H9 (cell line): ENCODE data around the gene COL5A3. TPM values are rescaled to one million over a fixed set of nuclear protein-coding genes. Genes with fewer than 3 reads are reported as not detected.

Experiments used
- DNase-seq: peaks from one replicate; pipeline ENCODE4 v3.0.0-alpha.2; 2017
- H2AFZ ChIP-seq: one replicate; pipeline ENCODE4 v1.6.1; 2013; ENCODE audit warnings: mild to moderate bottlenecking, low read length, control low read depth, moderate library complexity
- H2AK5ac ChIP-seq: 2 replicates; pipeline ENCODE4 v1.6.1; 2013; ENCODE audit warnings: low read length, control low read depth, mixed read lengths; ENCODE audit not compliant: insufficient read length
- H2BK120ac ChIP-seq: one replicate; pipeline ENCODE4 v1.6.1; 2013; ENCODE audit warnings: low read depth, mild to moderate bottlenecking, low read length, control low read depth, inconsistent platforms; ENCODE audit not compliant: poor library complexity, severe bottlenecking
- H2BK12ac ChIP-seq: 2 replicates; pipeline ENCODE4 v1.6.1; 2013; ENCODE audit warnings: low read length, control low read depth, mixed read lengths, low read depth; ENCODE audit not compliant: insufficient read length
- H2BK15ac ChIP-seq: 2 replicates; pipeline ENCODE4 v1.6.1; 2013; ENCODE audit warnings: low read depth, low read length, control low read depth
- H2BK20ac ChIP-seq: one replicate; pipeline ENCODE4 v1.6.1; 2013; ENCODE audit warnings: low read depth, mild to moderate bottlenecking, low read length, control low read depth, inconsistent platforms; ENCODE audit not compliant: poor library complexity, severe bottlenecking
- H2BK5ac ChIP-seq: 2 replicates; pipeline ENCODE4 v1.6.1; 2013; ENCODE audit warnings: low read length, control low read depth, mixed read lengths; ENCODE audit not compliant: insufficient read length
- H3K14ac ChIP-seq: 2 replicates; pipeline ENCODE4 v1.6.1; 2013; ENCODE audit warnings: low read length, control low read depth; ENCODE audit not compliant: insufficient read depth
- H3K18ac ChIP-seq: 2 replicates; pipeline ENCODE4 v1.6.1; 2013; ENCODE audit warnings: low read depth, mild to moderate bottlenecking, mixed read lengths, low read length, control low read depth; ENCODE audit not compliant: insufficient read length
- H3K23ac ChIP-seq: 2 replicates; pipeline ENCODE4 v1.6.1; 2013; ENCODE audit warnings: low read length, control low read depth, mixed read lengths, low read depth; ENCODE audit not compliant: insufficient read length
- H3K23me2 ChIP-seq: 2 replicates; pipeline ENCODE4 v1.6.1; 2013; ENCODE audit warnings: low read depth, mild to moderate bottlenecking, mixed read lengths, low read length, control low read depth; ENCODE audit not compliant: insufficient read length, poor library complexity, severe bottlenecking
- H3K27ac ChIP-seq: 2 replicates; pipeline ENCODE4 v1.5.1; 2013; ENCODE audit warnings: low read length, control low read depth, mixed read lengths, low read depth; ENCODE audit not compliant: insufficient read length
- H3K27me3 ChIP-seq: 2 replicates; pipeline ENCODE4 v1.6.1; 2013; ENCODE audit warnings: low read length, control low read depth, inconsistent platforms; ENCODE audit not compliant: insufficient read depth
- H3K4ac ChIP-seq: 2 replicates; pipeline ENCODE4 v1.6.1; 2013; ENCODE audit warnings: low read depth, mild to moderate bottlenecking, control low read depth, inconsistent platforms, low read length, moderate library complexity
- H3K4me1 ChIP-seq: 2 replicates; pipeline ENCODE4 v1.6.1; 2013; ENCODE audit warnings: low read length, control low read depth, inconsistent platforms; ENCODE audit not compliant: insufficient read depth
- H3K4me2 ChIP-seq: 2 replicates; pipeline ENCODE4 v1.6.1; 2013; ENCODE audit warnings: low read length, control low read depth, mixed read lengths; ENCODE audit not compliant: insufficient read length, insufficient read depth
- H3K56ac ChIP-seq: 2 replicates; pipeline ENCODE4 v1.6.1; 2013; ENCODE audit warnings: low read depth, mild to moderate bottlenecking, mixed read lengths, low read length, control low read depth; ENCODE audit not compliant: insufficient read length
- H3K79me1 ChIP-seq: 2 replicates; pipeline ENCODE4 v1.6.1; 2013; ENCODE audit warnings: low read depth, mild to moderate bottlenecking, moderate library complexity, low read length, control low read depth, inconsistent platforms; ENCODE audit not compliant: insufficient read depth, poor library complexity, severe bottlenecking
- H3K79me2 ChIP-seq: 2 replicates; pipeline ENCODE4 v1.6.1; 2013; ENCODE audit warnings: low read length, control low read depth, inconsistent platforms; ENCODE audit not compliant: insufficient read depth
- H3K9ac ChIP-seq: 2 replicates; pipeline ENCODE4 v1.6.1; 2013; ENCODE audit warnings: low read length, control low read depth, mixed read lengths; ENCODE audit not compliant: insufficient read length; ENCODE audit errors: extremely low read depth
- H3K9me3 ChIP-seq: one replicate; pipeline ENCODE4 v1.6.1; 2013; ENCODE audit warnings: low read depth, low read length, inconsistent platforms; ENCODE audit not compliant: control insufficient read depth
- H3T11ph ChIP-seq: one replicate; pipeline ENCODE4 v1.6.1; 2013; ENCODE audit warnings: mild to moderate bottlenecking, low read length, control low read depth, inconsistent platforms
- H4K20me1 ChIP-seq: one replicate; pipeline ENCODE4 v1.6.1; 2013; ENCODE audit not compliant: control insufficient read depth, insufficient read length, insufficient read depth
- H4K5ac ChIP-seq: 2 replicates; pipeline ENCODE4 v1.6.1; 2013; ENCODE audit warnings: low read depth, mild to moderate bottlenecking, mixed read lengths, low read length, control low read depth; ENCODE audit not compliant: insufficient read length
- H4K8ac ChIP-seq: replicated peaks from 2 replicates; pipeline ENCODE4 v1.6.1; 2013; ENCODE audit warnings: low read length, control low read depth, mixed read lengths, low read depth; ENCODE audit not compliant: insufficient read length
- H4K91ac ChIP-seq: 2 replicates; pipeline ENCODE4 v1.6.1; 2013; ENCODE audit warnings: low read depth, mild to moderate bottlenecking, moderate library complexity, mixed read lengths, low read length, control low read depth; ENCODE audit not compliant: insufficient read length
- H3K27ac Mint-ChIP-seq, 3 experiments: 2 replicates in 2 of 3; 3 replicates in 1 of 3; pipeline ENCODE4 v1.8.0; 2020 to 2021; ENCODE audit warnings: mixed read lengths in 3 of 3, mild to moderate bottlenecking in 1 of 3, moderate library complexity in 1 of 3
- H3K27me3 Mint-ChIP-seq: 2 replicates; pipeline ENCODE4 v1.8.0; 2021; ENCODE audit warnings: low read depth, mild to moderate bottlenecking, moderate library complexity, mixed read lengths
- H3K36me3 Mint-ChIP-seq, 3 experiments: 2 replicates in 2 of 3; 3 replicates in 1 of 3; pipeline ENCODE4 v1.8.0; 2020 to 2021; ENCODE audit warnings: low read depth in 3 of 3, mixed read lengths in 3 of 3; ENCODE audit not compliant: insufficient read depth in 1 of 3
- H3K4me1 Mint-ChIP-seq, 2 experiments: 2 replicates each; pipeline ENCODE4 v1.8.0; 2020; ENCODE audit warnings: mixed read lengths in 2 of 2
- H3K4me3 Mint-ChIP-seq, 2 experiments: 2 replicates in 1 of 2; 3 replicates in 1 of 2; pipeline ENCODE4 v1.8.0; 2020 to 2021; ENCODE audit warnings: mild to moderate bottlenecking in 2 of 2, mixed read lengths in 2 of 2, moderate library complexity in 1 of 2
- H3K9me3 Mint-ChIP-seq, 2 experiments: 2 replicates in 1 of 2; 3 replicates in 1 of 2; pipeline ENCODE4 v1.8.0; 2020; ENCODE audit warnings: mild to moderate bottlenecking in 2 of 2, mixed read lengths in 2 of 2, moderate library complexity in 1 of 2
- CTCF ChIP-seq: fragments of 200-600 bp; sonication (generic); conservative IDR thresholded peaks from 3 replicates; pipeline ENCODE4 v1.8.0; 2021; ENCODE audit warnings: antibody characterized with exemption, mild to moderate bottlenecking
- WGBS: extraction: QIAGEN DNeasy Blood & Tissue Kit; methylation state at CpG from one replicate; pipeline ENCODE4 v1.1.7; 2013; ENCODE audit warnings: missing lambda C conversion rate, low lambda C conversion rate, mixed read lengths; ENCODE audit not compliant: insufficient read length; ENCODE audit errors: extremely low coverage; 5-methylcytosine and 5-hydroxymethylcytosine counted together
- total RNA-seq: library from RNA; stranded (reverse); gene quantifications from 2 replicates; pipeline ENCODE4 v1.2.1, GENCODE V29; 2021

The COL5A3 gene
- total RNA-seq, 1 experiment from 2014 or later, result 0.72 TPM

DNA sequence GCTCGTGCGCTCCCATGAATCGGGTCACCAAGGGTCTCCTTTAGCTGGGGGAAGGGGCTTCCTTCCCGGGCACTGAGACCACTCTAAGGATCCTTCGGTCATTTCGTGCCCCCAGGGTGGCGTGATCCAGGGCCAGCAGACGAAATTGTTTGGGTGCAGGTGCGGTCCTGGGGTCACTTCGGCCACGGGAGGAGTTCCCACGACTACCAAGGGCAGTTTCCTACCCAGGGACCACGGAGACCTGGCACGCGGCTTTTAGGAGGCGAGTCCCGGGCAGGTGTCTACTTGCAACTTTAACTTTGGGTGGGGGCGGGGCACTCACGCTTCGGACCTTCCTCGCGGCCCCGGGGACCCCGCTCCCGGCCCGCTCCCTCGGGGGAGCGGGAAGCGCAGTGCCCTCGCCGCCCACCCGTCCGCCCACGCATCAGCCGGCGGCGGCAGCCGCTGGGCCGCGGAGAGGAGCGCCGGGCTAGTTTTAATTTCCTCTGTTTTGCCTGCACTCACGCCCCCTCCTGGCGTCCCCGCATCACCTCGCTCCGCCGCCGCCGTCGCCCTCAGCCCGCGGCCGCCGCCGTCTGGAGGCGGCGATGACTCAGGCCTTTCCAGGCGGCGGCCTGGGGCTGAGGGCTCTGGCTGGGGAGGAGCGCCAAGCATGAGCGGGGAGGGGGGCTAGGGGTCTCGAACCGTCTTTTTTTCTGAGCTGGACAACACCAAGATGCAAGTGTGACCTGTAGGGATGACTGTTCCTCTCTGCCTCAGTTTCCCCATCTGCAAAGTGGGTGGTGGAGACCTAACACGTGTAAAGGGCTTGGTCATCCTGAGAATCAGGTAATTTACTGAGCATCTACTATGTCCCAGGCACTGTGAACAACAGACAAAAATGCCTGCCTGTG lies 95.7 kb downstream of the COL5A3 start:
- peaks cover 2 to 4% (median 2%) of the 10 kb centered on the region in 3 experiments; a peak in 5 of 7 replicates for H3K36me3 Mint-ChIP-seq
- Histone ChIP-seq H2BK20ac (no peak overlapping the region), H4K91ac (no peak overlapping the region), H3K4ac (no peak overlapping the region; the same call in 1 of the 2 replicates), H3K23me2 (peaks cover 11% of the 10 kb centered on the region), H2BK5ac (no peak overlapping the region), H2BK15ac (no peak overlapping the region), H3K27me3 (no peaks in the 10 kb centered on the region), H2AFZ (no peak overlapping the region), H3K9me3 (no peaks in the 10 kb centered on the region), H3K18ac (peak overlapping the region; percentile 69), H3K23ac (no peak overlapping the region), H4K5ac (no peak overlapping the region), H2BK12ac (no peak overlapping the region), H3K79me2 (no peaks in the 10 kb centered on the region; the same call in 1 of the 2 replicates), H3K79me1 (no peaks in the 10 kb centered on the region), H3T11ph (no peak overlapping the region), H4K8ac (no peak overlapping the region), H3K4me2 (peak overlapping the region; percentile 92), H3K4me1 (no peaks in the 10 kb centered on the region; the same call in 1 of the 2 replicates), H3K27ac (no peak overlapping the region), H3K14ac (peak overlapping the region; percentile 72), H4K20me1 (peaks cover 2% of the 10 kb centered on the region), H2AK5ac (no peak overlapping the region), H2BK120ac (no peak overlapping the region), H3K9ac (peak overlapping the region; percentile 53), H3K56ac (no peak overlapping the region)
- peak; percentile 77 for TF ChIP-seq CTCF
- H3K4me1 Mint-ChIP-seq, result peaks cover 14 to 17% of the 10 kb centered on the region in 2 experiments
- peak overlapping the region in 2 of 3 experiments; percentile 42 to 58; a peak in 2 of 7 replicates for H3K27ac Mint-ChIP-seq
- H3K27me3 Mint-ChIP-seq, result no peaks in the 10 kb centered on the region; the same call in 1 of the 2 replicates
- peak overlapping the region; percentile 65 to 84 for H3K4me3 Mint-ChIP-seq
- WGBS, result no CpG with 5 or more reads among the region's 65 CpGs
- no peaks in the 10 kb centered on the region; a peak in 1 of 5 replicates for H3K9me3 Mint-ChIP-seq
- peak; percentile 87 for DNase-seq
